SK-N-SH treated with all-trans-retinoic acid at 6 μM for 48 hours (cell line): ENCODE measurements around the gene GPR119.

ENCODE experiments used
- ATAC-seq: fragments of 200-7000 bp; cut with Tn5 transposase; 3 replicates; pipeline ENCODE4 v1.9.1; 2020; ENCODE audit warnings: mild to moderate bottlenecking, moderate library complexity
- CSDC2 ChIP-seq: fragments of 250-450 bp; sonication (Bioruptor Pico); IDR thresholded peaks from 2 replicates; pipeline ENCODE4 v1.5.0; 2020; ENCODE audit warnings: mild to moderate bottlenecking, moderate library complexity
- CSRNP3 ChIP-seq: fragments of 250-450 bp; sonication (Bioruptor Pico); IDR thresholded peaks from 2 replicates; pipeline ENCODE4 v1.5.1; 2021; ENCODE audit warnings: mild to moderate bottlenecking, moderate library complexity
- ESRRG ChIP-seq: fragments of 250-450 bp; sonication (Bioruptor Pico); IDR thresholded peaks from 2 replicates; pipeline ENCODE4 v1.6.1; 2021; ENCODE audit warnings: mild to moderate bottlenecking
- GLIS3 ChIP-seq: fragments of 250-450 bp; sonication (Bioruptor Pico); IDR thresholded peaks from 2 replicates; pipeline ENCODE4 v1.5.0; 2020; ENCODE audit warnings: mild to moderate bottlenecking, moderate library complexity
- ISL1 ChIP-seq: fragments of 250-450 bp; sonication (Bioruptor Pico); IDR thresholded peaks from 2 replicates; pipeline ENCODE4 v2.1.2; 2022; ENCODE audit warnings: mild to moderate bottlenecking, moderate library complexity
- OSR1 ChIP-seq: fragments of 250-450 bp; sonication (Bioruptor Pico); IDR thresholded peaks from 2 replicates; pipeline ENCODE4 v1.8.0; 2022; ENCODE audit warnings: moderate library complexity, mild to moderate bottlenecking, inconsistent platforms
- PPARA ChIP-seq: fragments of 250-450 bp; sonication (Bioruptor Pico); IDR thresholded peaks from 2 replicates; pipeline ENCODE4 v1.5.0; 2020; ENCODE audit warnings: mild to moderate bottlenecking, borderline replicate concordance
- SNAI2 ChIP-seq: fragments of 250-450 bp; sonication (Bioruptor Pico); IDR thresholded peaks from 2 replicates; pipeline ENCODE4 v1.5.0; 2020; ENCODE audit warnings: mild to moderate bottlenecking, moderate library complexity
- TCF4 ChIP-seq: fragments of 250-450 bp; sonication (Bioruptor Pico); IDR thresholded peaks from 2 replicates; pipeline ENCODE4 v1.8.0; 2021; ENCODE audit warnings: mild to moderate bottlenecking, moderate library complexity, borderline replicate concordance
- TOX ChIP-seq: fragments of 250-450 bp; sonication (Bioruptor Pico); IDR thresholded peaks from 2 replicates; pipeline ENCODE4 v1.8.0; 2021; ENCODE audit warnings: mild to moderate bottlenecking, moderate library complexity, borderline replicate concordance
- ZC3H10 ChIP-seq: fragments of 250-450 bp; sonication (Bioruptor Pico); IDR thresholded peaks from 2 replicates; pipeline ENCODE4 v1.5.1; 2021; ENCODE audit warnings: mild to moderate bottlenecking, moderate library complexity
- ZFP3 ChIP-seq: fragments of 250-450 bp; sonication (Bioruptor Pico); IDR thresholded peaks from 2 replicates; pipeline ENCODE4 v1.5.0; 2020; ENCODE audit warnings: mild to moderate bottlenecking, moderate library complexity
- ZFP30 ChIP-seq: fragments of 450-650 bp; formaldehyde crosslinking; IDR thresholded peaks from 2 replicates; pipeline ENCODE4 v1.5.0; 2022; ENCODE audit warnings: mild to moderate bottlenecking, moderate library complexity
- ZNF565 ChIP-seq: fragments of 450-650 bp; formaldehyde crosslinking; conservative IDR thresholded peaks from 2 replicates; pipeline ENCODE4 v1.5.0; 2020; ENCODE audit warnings: low read depth, mild to moderate bottlenecking, moderate library complexity
- ZNF70 ChIP-seq: fragments of 450-650 bp; formaldehyde crosslinking; IDR thresholded peaks from 2 replicates; pipeline ENCODE4 v1.5.0; 2020; ENCODE audit warnings: mild to moderate bottlenecking, moderate library complexity
- ZNF8 ChIP-seq: fragments of 450-650 bp; formaldehyde crosslinking; IDR thresholded peaks from 2 replicates; pipeline ENCODE4 v1.5.0; 2020; ENCODE audit warnings: mild to moderate bottlenecking, moderate library complexity
- TF ChIP-seq, protein P1 (sequence below): fragments of 250-450 bp; sonication (Bioruptor Pico); IDR thresholded peaks from 2 replicates; pipeline ENCODE4 v1.5.1; 2020; ENCODE audit warnings: low read depth, mild to moderate bottlenecking, moderate library complexity
- TF ChIP-seq, protein P2 (sequence below): fragments of 250-450 bp; sonication (Bioruptor Pico); IDR thresholded peaks from 2 replicates; pipeline ENCODE4 v1.8.0; 2020; ENCODE audit warnings: mild to moderate bottlenecking, moderate library complexity, borderline replicate concordance

The GPR119 gene

DNA sequence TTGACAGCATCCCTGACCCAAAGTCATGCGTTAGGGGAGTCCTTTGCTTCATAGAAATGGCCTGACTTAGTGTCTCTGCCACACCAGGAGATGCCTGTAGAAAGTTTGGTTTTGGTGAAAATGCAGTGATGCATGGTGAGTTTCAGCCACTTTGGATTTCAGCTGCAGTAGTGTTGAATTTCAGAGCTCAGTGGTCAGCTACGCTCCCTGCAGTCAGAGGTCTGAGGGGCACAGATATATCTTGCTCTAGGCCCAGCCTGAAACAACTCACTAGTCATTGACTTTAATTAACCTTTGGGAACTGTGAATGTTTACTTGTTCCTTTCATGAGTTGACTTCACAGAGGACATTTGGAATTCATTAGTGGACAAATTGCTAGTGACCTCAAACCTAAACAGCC, 33.8 kb upstream of the GPR119 start:
- ATAC-seq: no peak
- TF ChIP-seq ZNF8 (no peak), CSRNP3 (CRISPR knock-in tag) (no peak), CSDC2 (no peak), ZNF565 (CRISPR knock-in tag) (no peak), ZFP3 (CRISPR knock-in tag) (no peak)

GRCh38 chrX:130418740-130419139, 33.3 kb upstream of the GPR119 start:
- TF ChIP-seq OSR1 (CRISPR knock-in tag) (no peak), SNAI2 (no peak), ZNF8 (no peak), PPARA (CRISPR knock-in tag) (no peak), TOX (CRISPR knock-in tag) (no peak), ZFP3 (CRISPR knock-in tag) (no peak), ZNF70 (no peak), ESRRG (CRISPR knock-in tag) (no peak), GLIS3 (no peak)
- TF ChIP-seq, protein P1, sequence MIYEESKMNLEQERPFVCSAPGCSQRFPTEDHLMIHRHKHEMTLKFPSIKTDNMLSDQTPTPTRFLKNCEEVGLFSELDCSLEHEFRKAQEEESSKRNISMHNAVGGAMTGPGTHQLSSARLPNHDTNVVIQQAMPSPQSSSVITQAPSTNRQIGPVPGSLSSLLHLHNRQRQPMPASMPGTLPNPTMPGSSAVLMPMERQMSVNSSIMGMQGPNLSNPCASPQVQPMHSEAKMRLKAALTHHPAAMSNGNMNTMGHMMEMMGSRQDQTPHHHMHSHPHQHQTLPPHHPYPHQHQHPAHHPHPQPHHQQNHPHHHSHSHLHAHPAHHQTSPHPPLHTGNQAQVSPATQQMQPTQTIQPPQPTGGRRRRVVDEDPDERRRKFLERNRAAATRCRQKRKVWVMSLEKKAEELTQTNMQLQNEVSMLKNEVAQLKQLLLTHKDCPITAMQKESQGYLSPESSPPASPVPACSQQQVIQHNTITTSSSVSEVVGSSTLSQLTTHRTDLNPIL (CRISPR knock-in tag): no peak
- TF ChIP-seq, protein P2, sequence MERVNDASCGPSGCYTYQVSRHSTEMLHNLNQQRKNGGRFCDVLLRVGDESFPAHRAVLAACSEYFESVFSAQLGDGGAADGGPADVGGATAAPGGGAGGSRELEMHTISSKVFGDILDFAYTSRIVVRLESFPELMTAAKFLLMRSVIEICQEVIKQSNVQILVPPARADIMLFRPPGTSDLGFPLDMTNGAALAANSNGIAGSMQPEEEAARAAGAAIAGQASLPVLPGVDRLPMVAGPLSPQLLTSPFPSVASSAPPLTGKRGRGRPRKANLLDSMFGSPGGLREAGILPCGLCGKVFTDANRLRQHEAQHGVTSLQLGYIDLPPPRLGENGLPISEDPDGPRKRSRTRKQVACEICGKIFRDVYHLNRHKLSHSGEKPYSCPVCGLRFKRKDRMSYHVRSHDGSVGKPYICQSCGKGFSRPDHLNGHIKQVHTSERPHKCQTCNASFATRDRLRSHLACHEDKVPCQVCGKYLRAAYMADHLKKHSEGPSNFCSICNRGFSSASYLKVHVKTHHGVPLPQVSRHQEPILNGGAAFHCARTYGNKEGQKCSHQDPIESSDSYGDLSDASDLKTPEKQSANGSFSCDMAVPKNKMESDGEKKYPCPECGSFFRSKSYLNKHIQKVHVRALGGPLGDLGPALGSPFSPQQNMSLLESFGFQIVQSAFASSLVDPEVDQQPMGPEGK (CRISPR knock-in tag): no peak
- ATAC-seq: no peak

DNA sequence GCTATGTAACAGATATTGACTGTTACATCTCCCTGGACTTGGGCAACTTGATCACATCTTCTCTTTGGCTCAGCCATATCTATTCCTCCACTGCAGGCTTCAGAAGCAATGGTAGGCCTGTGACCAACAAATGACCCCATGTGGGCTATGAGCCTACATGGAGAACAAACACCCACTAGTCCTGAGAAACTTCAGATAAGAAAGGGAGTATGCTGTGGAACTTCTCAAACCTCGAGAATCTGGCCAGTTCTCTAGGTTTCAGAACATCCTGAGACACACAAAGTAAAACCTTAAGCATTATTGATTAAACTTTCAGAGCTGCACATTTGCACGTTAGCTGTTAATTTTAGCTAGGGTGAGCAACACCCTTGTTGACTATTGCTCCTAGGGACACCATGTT, 32.6 kb upstream of the GPR119 start:
- ATAC-seq: no peak
- TF ChIP-seq ISL1 (no peak), SNAI2 (no peak), ZNF8 (no peak), ZNF70 (no peak), ZFP30 (CRISPR knock-in tag) (no peak), TCF4 (no peak), ZNF565 (CRISPR knock-in tag) (no peak), GLIS3 (no peak)
- TF ChIP-seq, protein P2 (CRISPR knock-in tag): no peak
- TF ChIP-seq, protein P1 (CRISPR knock-in tag): no peak

GRCh38 chrX:130416785-130417184, 31.3 kb upstream of the GPR119 start:
- TF ChIP-seq, protein P1 (CRISPR knock-in tag): no peak
- TF ChIP-seq CSRNP3 (CRISPR knock-in tag) (no peak), ZC3H10 (CRISPR knock-in tag) (no peak), SNAI2 (no peak), ZFP3 (CRISPR knock-in tag) (no peak)
- ATAC-seq: no peak
